K562 (cell line): ENCODE measurements around the gene TMEM181. TPM values are rescaled to one million over a fixed set of nuclear protein-coding genes. Genes with fewer than 3 reads are reported as not detected.
A peak's percentile ranks its signal among the peaks of the same experiment; 100 is the strongest.

Experiments used
- ATAC-seq: fragments of 200-7000 bp; cut with Tn5 transposase; 3 replicates; pipeline ENCODE4 v1.9.1; 2020; ENCODE audit warnings: moderate library complexity
- BruUV-seq: library from RNA; stranded (reverse); fragments of 400-500 nt; replicated peaks from 2 replicates; lab custom pipeline; 2021; lab: Mats Ljungman, UMichigan
- CTCF ChIA-PET: fragments of 300-600 bp; formaldehyde crosslinking; extraction: SDS; loops from one replicate; lab custom pipeline; 2021; ENCODE audit warnings: low intra/inter-chr PET ratio; lab: Yijun Ruan, JAX
- POLR2A ChIA-PET: fragments of 300-600, 350-650 bp; sonication (Branson Sonifier 250); formaldehyde crosslinking; extraction: SDS; loops from one replicate; lab custom pipeline; 2021; ENCODE audit warnings: antibody characterized with exemption, inconsistent platforms; lab: Yijun Ruan, JAX
- DNase-seq, 4 experiments: peaks; one replicate each; pipeline versions ENCODE4 v3.0.0 to v3.0.0-alpha.2; 2011 to 2018; ENCODE audit warnings: low spot score in 3 of 4, mixed read lengths in 3 of 4; ENCODE audit errors: extremely low read depth in 1 of 4
- FAIRE-seq: peaks from 2 replicates; lab custom pipeline; 2011; peaks lifted over from hg19 to GRCh38; lab: Jason Lieb, UNC
- H2AFZ ChIP-seq: 2 replicates; pipeline ENCODE4 v1.6.0; 2011; ENCODE audit warnings: low read depth, low read length, control low read depth, inconsistent platforms
- H3K27ac ChIP-seq: fragments of 200-600 bp; 3 replicates; pipeline ENCODE4 v1.8.0; 2011; ENCODE audit warnings: low read depth, mild to moderate bottlenecking, control low read depth, inconsistent platforms, low read length, moderate library complexity, mixed read lengths; ENCODE audit errors: extremely low read depth
- H3K27me3 ChIP-seq, 2 experiments: fragments of 300-600 bp in 1 of 2; 2 replicates in 1 of 2; 3 replicates in 1 of 2; pipeline versions ENCODE4 v1.6.0 to v1.8.0; 2011; ENCODE audit warnings: inconsistent platforms in 2 of 2, low read length in 2 of 2, mild to moderate bottlenecking in 1 of 2, mixed read lengths in 1 of 2, moderate library complexity in 1 of 2; ENCODE audit not compliant: control insufficient read depth in 2 of 2, insufficient read depth in 2 of 2
- H3K36me3 ChIP-seq: fragments of 300-600 bp; 3 replicates; pipeline ENCODE4 v1.8.0; 2011; ENCODE audit warnings: mild to moderate bottlenecking, low read length, inconsistent platforms; ENCODE audit not compliant: control insufficient read depth, insufficient read depth
- H3K4me1 ChIP-seq, 2 experiments: fragments of 200-600 bp in 1 of 2; replicated peaks in 1 of 2; 2 replicates in 1 of 2; 3 replicates in 1 of 2; pipeline versions ENCODE4 v1.5.1 to v1.8.0; 2011; ENCODE audit warnings: inconsistent platforms in 2 of 2, low read length in 2 of 2, mild to moderate bottlenecking in 1 of 2, mixed read lengths in 1 of 2, moderate library complexity in 1 of 2; ENCODE audit not compliant: control insufficient read depth in 2 of 2, insufficient read depth in 2 of 2
- H3K4me2 ChIP-seq: 2 replicates; pipeline ENCODE4 v1.6.1; 2011; ENCODE audit warnings: low read length, control low read depth, inconsistent platforms, mixed read lengths; ENCODE audit not compliant: insufficient read depth
- H3K4me3 ChIP-seq: fragments of 200-600 bp; sonication (generic), shearing (Covaris generic); 2 replicates; pipeline ENCODE4 v1.5.1; 2016; ENCODE audit warnings: control low read depth, inconsistent platforms
- H3K79me2 ChIP-seq: fragments of 200-600 bp; 3 replicates; pipeline ENCODE4 v1.8.0; 2011; ENCODE audit warnings: low read length, inconsistent platforms; ENCODE audit not compliant: control insufficient read depth, insufficient read depth
- H3K9ac ChIP-seq, 2 experiments: 2 replicates each; pipeline versions ENCODE4 v1.6.0 to v1.6.1; 2011; ENCODE audit warnings: low read depth in 2 of 2, low read length in 2 of 2, control low read depth in 1 of 2, inconsistent platforms in 1 of 2, mild to moderate bottlenecking in 1 of 2, mixed read lengths in 1 of 2; ENCODE audit not compliant: insufficient read depth in 1 of 2
- H3K9me1 ChIP-seq: one replicate; pipeline ENCODE4 v1.6.0; 2011; ENCODE audit warnings: inconsistent platforms, mild to moderate bottlenecking, low read length, moderate library complexity; ENCODE audit not compliant: control insufficient read depth, insufficient read depth
- H3K9me3 ChIP-seq: replicated peaks from 2 replicates; pipeline ENCODE4 v1.5.1; 2011; ENCODE audit warnings: low read depth, low read length, inconsistent platforms; ENCODE audit not compliant: control insufficient read depth, insufficient read depth
- H4K20me1 ChIP-seq: replicated peaks from 2 replicates; pipeline ENCODE4 v1.6.1; 2011; ENCODE audit warnings: low read length, inconsistent platforms, mixed read lengths; ENCODE audit not compliant: control insufficient read depth, insufficient read depth
- BRF2 ChIP-seq: IDR thresholded peaks from 3 replicates; pipeline ENCODE4 v1.6.1; 2011; ENCODE audit warnings: borderline replicate concordance, mild to moderate bottlenecking; ENCODE audit not compliant: insufficient read length, insufficient read depth
- ETS2 ChIP-seq: IDR thresholded peaks from 2 replicates; pipeline ENCODE4 v1.6.1; 2016; ENCODE audit warnings: borderline replicate concordance, missing genetic modification characterization, mild to moderate bottlenecking, moderate library complexity, missing compliant biosample characterization; ENCODE audit not compliant: poor library complexity, severe bottlenecking
- EZH2 ChIP-seq: IDR thresholded peaks from 2 replicates; pipeline ENCODE4 v1.6.1; 2012; ENCODE audit warnings: low read depth, mild to moderate bottlenecking, inconsistent platforms, low read length, borderline replicate concordance
- HLTF ChIP-seq: fragments of 450-650 bp; IDR thresholded peaks from 2 replicates; pipeline ENCODE4 v1.6.1; 2016
- MEIS2 ChIP-seq: fragments of 450-650 bp; IDR thresholded peaks from 2 replicates; pipeline ENCODE4 v1.6.1; 2014; ENCODE audit warnings: mild to moderate bottlenecking; ENCODE audit not compliant: partially characterized antibody
- MIER1 ChIP-seq: fragments of 450-650 bp; IDR thresholded peaks from 2 replicates; pipeline ENCODE4 v1.6.1; 2016; ENCODE audit warnings: antibody characterized with exemption, mild to moderate bottlenecking, low read depth
- RCOR1 ChIP-seq, 2 experiments: IDR thresholded peaks; 2 replicates each; pipeline ENCODE4 v1.6.1; 2012; ENCODE audit warnings: low read depth in 2 of 2, low read length in 2 of 2, borderline replicate concordance in 1 of 2, improper control_type of control experiment in 1 of 2
- SIN3A ChIP-seq, 2 experiments: fragments of 150-350 bp in 1 of 2; IDR thresholded peaks; 2 replicates each; pipeline ENCODE4 v1.6.1; 2011 to 2016; ENCODE audit warnings: borderline replicate concordance in 2 of 2, low read depth in 2 of 2, low read length in 2 of 2, mild to moderate bottlenecking in 2 of 2, moderate library complexity in 2 of 2; ENCODE audit not compliant: control insufficient read depth in 1 of 2
- TOE1 ChIP-seq, 2 experiments: fragments of 450-650 bp in 1 of 2; sonication (generic) in 1 of 2; formaldehyde crosslinking in 1 of 2; IDR thresholded peaks; 2 replicates each; pipeline versions ENCODE4 v1.7.1 to v1.8.0; 2016 to 2022; ENCODE audit warnings: borderline replicate concordance in 2 of 2, mild to moderate bottlenecking in 2 of 2, antibody characterized with exemption in 1 of 2, inconsistent platforms in 1 of 2, low read depth in 1 of 2, missing genetic modification reagents in 1 of 2, moderate library complexity in 1 of 2
- ZBTB17 ChIP-seq: fragments of 450-650 bp; formaldehyde crosslinking; IDR thresholded peaks from 2 replicates; pipeline ENCODE4 v1.4.0; 2020; ENCODE audit warnings: mild to moderate bottlenecking
- ZNF282 ChIP-seq: sonication (generic); formaldehyde crosslinking; IDR thresholded peaks from 2 replicates; pipeline ENCODE4 v1.8.1; 2023; ENCODE audit warnings: missing genetic modification reagents
- ZNF511 ChIP-seq: sonication (generic); formaldehyde crosslinking; IDR thresholded peaks from 2 replicates; pipeline ENCODE4 v1.8.0; 2022; ENCODE audit warnings: mild to moderate bottlenecking, missing genetic modification reagents
- ZNF76 ChIP-seq: fragments of 250-450 bp; sonication (Bioruptor Pico); IDR thresholded peaks from 2 replicates; pipeline ENCODE4 v1.4.0; 2020; ENCODE audit warnings: mild to moderate bottlenecking, moderate library complexity, borderline replicate concordance
- WGBS: fragments of 100-300 bp; shearing (Covaris generic); methylation state at CpG from one replicate; pipeline ENCODE4 v1.1.6; 2016; ENCODE audit warnings: low coverage, mixed read lengths; ENCODE audit not compliant: insufficient coverage; ENCODE audit errors: missing lambda C conversion rate; 5-methylcytosine and 5-hydroxymethylcytosine counted together
- in situ Hi-C: fragments of 300-500 bp; cut with MboI; formaldehyde crosslinking; loops from 4 replicates; pipeline ENCODE4 v1.15.0; 2018; ENCODE audit warnings: inconsistent platforms, mixed read lengths
- intact Hi-C: fragments of 100-400 bp; cut with micrococcal nuclease; formaldehyde crosslinking; loops from 2 replicates; pipeline ENCODE4 v1.14.2; 2022
- polyA plus RNA-seq, 8 experiments: library from polyadenylated mRNA; depleted of rRNA in 4 of 8; stranded (reverse) in 5 of 8; unstranded in 3 of 8; fragments of >200 nt; fragmentation: Nextera tagmentation in 2 of 8; fragmentation: Illumina TruSeq in 1 of 8; extraction: Ambion mirVana in 2 of 8; extraction: Trizol in 1 of 8; gene quantifications; 2 replicates each; pipeline versions ENCODE4 v1.2.1 to v1.2.3, GENCODE V29; 2011 to 2014; ENCODE audit warnings: inconsistent platforms in 1 of 8, missing spikeins in 1 of 8
- total RNA-seq, 7 experiments: library from RNA; depleted of rRNA in 6 of 7; stranded (reverse); fragments of >200 nt in 6 of 7; fragmentation: Illumina TruSeq in 2 of 7; extraction: Trizol in 2 of 7; gene quantifications; 2 replicates each; pipeline versions ENCODE4 v1.2.1 to v1.2.3, GENCODE V29; 2011 to 2021; ENCODE audit warnings: low replicate concordance in 1 of 7

The TMEM181 gene
- total and polyA plus RNA-seq, 9 of the 15 experiments (the other 6 are each of a cell fraction or from before 2014, with no cell fraction given), result 5.6 to 27.2 (median 19.9) TPM

- no peak for TF ChIP-seq ZNF76 (CRISPR knock-in tag)
These were observed 23.6 kb upstream of the TMEM181 start (continued) for GRCh38 chr6:158536084-158536890.

GRCh38 chr6:158536891-158537798 is 22.7 kb upstream of the TMEM181 start:
- no peaks in the 10 kb centered on the region for H3K36me3 ChIP-seq
- ATAC-seq (peak; percentile 79), FAIRE-seq (no peak), DNase-seq (peak; percentile 66 to 78 (median 72))
- peaks cover 8% of the 10 kb centered on the region; the same call in 1 of the 2 replicates for H4K20me1 ChIP-seq
- peak overlapping the region; percentile 43 for H3K4me3 ChIP-seq
- peaks cover 0 to 17% of the 10 kb centered on the region in 2 experiments; a peak in 4 of 5 replicates for H3K4me1 ChIP-seq
- H3K9me3 ChIP-seq, result no peaks in the 10 kb centered on the region
- peak overlapping the region; percentile 61; the same call in 1 of the 2 replicates for H2AFZ ChIP-seq
- intact Hi-C loops, result no loop called here
- peak overlapping the region; percentile 71 for H3K4me2 ChIP-seq
- ChIA-PET CTCF (interaction anchor here (0.6 kb wide), 1 partner anchor 145 kb away, joined by 3 read pairs; no protein-coding TSS in a partner anchor), POLR2A (interaction anchor here (0.7 to 1.6 kb wide), 3 partner anchors 16 to 21 kb away, joined by 3 to 6 read pairs (median 4); no protein-coding TSS in a partner anchor)
- H3K27ac ChIP-seq, result no peak overlapping the region
- in situ Hi-C loops, result no loop called here
- peaks cover 44 to 63% of the 10 kb centered on the region in 2 experiments for H3K27me3 ChIP-seq
- peak overlapping the region in 1 of 2 experiments; percentile 57; a peak in 2 of 4 replicates for H3K9ac ChIP-seq
- BruUV-seq, result no TSS peak
- no peaks in the 10 kb centered on the region for H3K9me1 ChIP-seq
- no peaks in the 10 kb centered on the region for H3K79me2 ChIP-seq
- WGBS, result 6% methylated on average over 60 of the region's 94 CpGs
- TF ChIP-seq ZNF282 (CRISPR knock-in tag) (no peak), ETS2 (tag) (no peak), TOE1 (IDR thresholded peaks at IDR 0.05; ENCODE audit: borderline replicate concordance) (no peak), TOE1 (CRISPR knock-in tag; IDR thresholded peaks at IDR 0.05; ENCODE audit: borderline replicate concordance, low read depth) (no peak), ZBTB17 (CRISPR knock-in tag) (no peak), MIER1 (0 out of 2 replicates have a peak, but pooled peaks have one; percentile 55), RCOR1 (IDR thresholded peaks at IDR 0.05; ENCODE audit: borderline replicate concordance in 1 of 2, low read depth in 2 of 2, low read length in 2 of 2) (peak in 1 of 2 experiments; percentile 33; a peak in 1 of 4 replicates), ZNF511 (CRISPR knock-in tag) (no peak), EZH2 (peak; percentile 96), HLTF (no peak), SIN3A (IDR thresholded peaks at IDR 0.05; ENCODE audit: borderline replicate concordance in 2 of 2, control insufficient read depth in 1 of 2, low read depth in 2 of 2, low read length in 2 of 2) (0 out of 4 replicates have a peak, but pooled peaks of 1 of the 2 experiments have one; percentile 15), MEIS2 (no peak), BRF2 (no peak)
